HepG2 (cell line): ENCODE measurements around the gene INF2. TPM values are rescaled to one million over a fixed set of nuclear protein-coding genes. Genes with fewer than 3 reads are reported as not detected.
A peak's percentile ranks its signal among the peaks of the same experiment; 100 is the strongest.

ENCODE experiments used
- AGO1 ChIP-seq: fragments of 200-400 bp; formaldehyde crosslinking; IDR thresholded peaks from 2 replicates; pipeline ENCODE4 v1.6.1; 2017; ENCODE audit warnings: mild to moderate bottlenecking, low read depth, low read length, moderate library complexity; ENCODE audit not compliant: poor library complexity, severe bottlenecking
- HOXA5 ChIP-seq: sonication (generic); formaldehyde crosslinking; IDR thresholded peaks from 2 replicates; pipeline ENCODE4 v1.4.0; 2020; ENCODE audit warnings: missing genetic modification reagents
- MEIS1 ChIP-seq: sonication (generic); formaldehyde crosslinking; IDR thresholded peaks from 2 replicates; pipeline ENCODE4 v1.9.0; 2021; ENCODE audit warnings: mild to moderate bottlenecking, missing genetic modification reagents, moderate library complexity, borderline replicate concordance
- MIXL1 ChIP-seq: IDR thresholded peaks from 2 replicates; pipeline ENCODE4 v1.6.1; 2016
- PHB2 ChIP-seq: fragments of 450-650 bp; IDR thresholded peaks from 2 replicates; pipeline ENCODE4 v1.6.1; 2018; ENCODE audit not compliant: partially characterized antibody
- SRY ChIP-seq: sonication (generic); formaldehyde crosslinking; IDR thresholded peaks from 2 replicates; pipeline ENCODE4 v1.8.0; 2022; ENCODE audit warnings: mild to moderate bottlenecking, missing genetic modification reagents
- YY1 ChIP-seq: IDR thresholded peaks from 2 replicates; pipeline ENCODE4 v1.6.1; 2011; ENCODE audit warnings: low read length, low read depth, moderate library complexity, mild to moderate bottlenecking; ENCODE audit not compliant: insufficient read depth, insufficient replicate concordance
- ZBTB21 ChIP-seq: sonication (generic); formaldehyde crosslinking; IDR thresholded peaks from 2 replicates; pipeline ENCODE4 v1.4.0; 2020; ENCODE audit warnings: missing genetic modification reagents
- ZNF234 ChIP-seq: sonication (generic); formaldehyde crosslinking; conservative IDR thresholded peaks from 2 replicates; pipeline ENCODE4 v1.5.1; 2020; ENCODE audit warnings: mild to moderate bottlenecking, missing genetic modification reagents
- ZNF292 ChIP-seq: sonication (generic); formaldehyde crosslinking; IDR thresholded peaks from 2 replicates; pipeline ENCODE4 v1.8.1; 2022; ENCODE audit warnings: mild to moderate bottlenecking, low read depth, missing genetic modification reagents, borderline replicate concordance
- ZNF326 ChIP-seq: sonication (generic); formaldehyde crosslinking; IDR thresholded peaks from 2 replicates; pipeline ENCODE4 v1.4.0; 2020; ENCODE audit warnings: missing genetic modification reagents, borderline replicate concordance
- ZNF574 ChIP-seq: sonication (generic); formaldehyde crosslinking; IDR thresholded peaks from 2 replicates; pipeline ENCODE4 v1.4.0; 2020; ENCODE audit warnings: missing genetic modification reagents
- ZNF678 ChIP-seq: sonication (generic); formaldehyde crosslinking; IDR thresholded peaks from 2 replicates; pipeline ENCODE4 v1.4.0; 2020; ENCODE audit warnings: mild to moderate bottlenecking, missing genetic modification reagents
- polyA plus RNA-seq, 8 experiments: library from polyadenylated mRNA; depleted of rRNA in 3 of 8; stranded (reverse) in 7 of 8; unstranded in 1 of 8; fragments of >200 nt; fragmentation: Illumina TruSeq in 4 of 8; extraction: Trizol in 4 of 8; gene quantifications; 2 replicates each; pipeline versions ENCODE4 v1.2.1 to v1.2.3, GENCODE V29; 2011 to 2016; ENCODE audit warnings: low read depth in 4 of 8, missing spikeins in 1 of 8, mixed read lengths in 1 of 8; ENCODE audit not compliant: insufficient read depth in 1 of 8
- total RNA-seq, 5 experiments: library from RNA; depleted of rRNA; stranded (reverse); fragments of >200 nt; fragmentation: Illumina TruSeq; extraction: Trizol; gene quantifications; 2 replicates each; pipeline ENCODE4 v1.2.3, GENCODE V29; 2016; ENCODE audit warnings: low read depth in 1 of 5
- TF ChIP-seq, protein P1 (sequence below): IDR thresholded peaks from 2 replicates; pipeline ENCODE4 v1.4.0; 2020; ENCODE audit warnings: mild to moderate bottlenecking, missing genetic modification reagents
- TF ChIP-seq, protein P2 (sequence below): IDR thresholded peaks from 2 replicates; pipeline ENCODE4 v1.6.1; 2018; ENCODE audit warnings: missing genetic modification reagents, mild to moderate bottlenecking, missing compliant biosample characterization
- TF ChIP-seq, protein P3 (sequence below): sonication (generic); formaldehyde crosslinking; IDR thresholded peaks from 2 replicates; pipeline ENCODE4 v1.5.0; 2020; ENCODE audit warnings: missing genetic modification reagents
- TF ChIP-seq, protein P4 (sequence below): IDR thresholded peaks from 2 replicates; pipeline ENCODE4 v1.6.1; 2016; ENCODE audit warnings: low read depth, control low read depth

The INF2 gene
- total and polyA plus RNA-seq, 2 of the 13 experiments (the other 11 are each of a cell fraction or from before 2014, with no cell fraction given), result 16.4 to 26.4 TPM

DNA sequence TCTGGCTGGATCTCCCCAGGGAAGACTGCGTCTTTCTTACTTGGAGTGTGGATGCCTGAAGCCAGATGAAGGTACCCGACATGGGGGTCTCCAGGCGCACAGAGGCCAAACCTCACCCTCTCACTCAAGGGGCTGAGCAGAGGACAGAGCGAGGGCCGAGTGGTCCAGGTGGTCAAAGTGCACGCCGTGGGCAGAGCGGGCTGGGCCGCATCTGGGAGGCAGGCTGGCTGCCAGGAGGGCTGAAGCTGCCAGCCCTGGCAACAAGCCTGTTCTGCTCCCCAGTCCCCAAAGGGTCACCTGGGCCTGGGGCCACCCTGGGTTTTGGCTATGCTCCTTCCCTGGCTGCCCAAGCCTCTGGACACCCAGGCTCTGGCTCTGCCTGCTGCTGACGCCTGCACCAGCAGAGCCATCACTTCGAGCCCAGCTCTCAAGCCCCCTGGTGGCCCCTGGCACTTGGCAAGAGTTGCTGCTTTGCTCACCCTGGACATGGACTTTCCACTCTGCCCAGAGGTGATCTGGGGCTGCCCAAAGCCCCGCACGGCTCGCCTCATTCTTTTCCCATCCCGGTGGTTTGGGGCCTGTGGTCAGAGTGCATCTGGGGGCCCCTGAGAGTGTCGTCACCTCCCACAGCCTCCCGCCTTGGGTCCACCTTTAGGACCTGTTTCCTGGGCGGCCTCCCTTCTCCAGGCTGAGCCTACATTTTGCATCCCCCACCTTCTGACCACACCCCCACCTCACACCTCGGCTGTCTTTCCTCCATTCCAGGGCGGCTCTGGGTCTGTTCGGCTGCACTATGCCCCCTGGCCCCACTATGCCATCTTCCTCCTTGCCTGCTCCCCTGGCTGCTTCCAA is 37.4 kb downstream of the INF2 start (continued):
- TF ChIP-seq ZBTB21 (CRISPR knock-in tag) (0 out of 2 replicates have a peak, but pooled peaks have one; percentile 41), ZNF234 (no peak), ZNF292 (CRISPR knock-in tag) (0 out of 2 replicates have a peak, but pooled peaks have one; percentile 34), ZNF574 (CRISPR knock-in tag) (peak; percentile 59; the same call in 1 of the 2 replicates), AGO1 (peak; percentile 77), ZNF326 (CRISPR knock-in tag) (no peak), HOXA5 (0 out of 2 replicates have a peak, but pooled peaks have one; percentile 23), SRY (CRISPR knock-in tag) (no peak), MIXL1 (CRISPR knock-in tag) (no peak; the same call in 1 of the 2 replicates), PHB2 (no peak), MEIS1 (peak; percentile 33; the same call in 1 of the 2 replicates), ZNF678 (no peak), YY1 (peak; percentile 42)
- TF ChIP-seq, protein P1, sequence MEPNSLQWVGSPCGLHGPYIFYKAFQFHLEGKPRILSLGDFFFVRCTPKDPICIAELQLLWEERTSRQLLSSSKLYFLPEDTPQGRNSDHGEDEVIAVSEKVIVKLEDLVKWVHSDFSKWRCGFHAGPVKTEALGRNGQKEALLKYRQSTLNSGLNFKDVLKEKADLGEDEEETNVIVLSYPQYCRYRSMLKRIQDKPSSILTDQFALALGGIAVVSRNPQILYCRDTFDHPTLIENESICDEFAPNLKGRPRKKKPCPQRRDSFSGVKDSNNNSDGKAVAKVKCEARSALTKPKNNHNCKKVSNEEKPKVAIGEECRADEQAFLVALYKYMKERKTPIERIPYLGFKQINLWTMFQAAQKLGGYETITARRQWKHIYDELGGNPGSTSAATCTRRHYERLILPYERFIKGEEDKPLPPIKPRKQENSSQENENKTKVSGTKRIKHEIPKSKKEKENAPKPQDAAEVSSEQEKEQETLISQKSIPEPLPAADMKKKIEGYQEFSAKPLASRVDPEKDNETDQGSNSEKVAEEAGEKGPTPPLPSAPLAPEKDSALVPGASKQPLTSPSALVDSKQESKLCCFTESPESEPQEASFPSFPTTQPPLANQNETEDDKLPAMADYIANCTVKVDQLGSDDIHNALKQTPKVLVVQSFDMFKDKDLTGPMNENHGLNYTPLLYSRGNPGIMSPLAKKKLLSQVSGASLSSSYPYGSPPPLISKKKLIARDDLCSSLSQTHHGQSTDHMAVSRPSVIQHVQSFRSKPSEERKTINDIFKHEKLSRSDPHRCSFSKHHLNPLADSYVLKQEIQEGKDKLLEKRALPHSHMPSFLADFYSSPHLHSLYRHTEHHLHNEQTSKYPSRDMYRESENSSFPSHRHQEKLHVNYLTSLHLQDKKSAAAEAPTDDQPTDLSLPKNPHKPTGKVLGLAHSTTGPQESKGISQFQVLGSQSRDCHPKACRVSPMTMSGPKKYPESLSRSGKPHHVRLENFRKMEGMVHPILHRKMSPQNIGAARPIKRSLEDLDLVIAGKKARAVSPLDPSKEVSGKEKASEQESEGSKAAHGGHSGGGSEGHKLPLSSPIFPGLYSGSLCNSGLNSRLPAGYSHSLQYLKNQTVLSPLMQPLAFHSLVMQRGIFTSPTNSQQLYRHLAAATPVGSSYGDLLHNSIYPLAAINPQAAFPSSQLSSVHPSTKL (CRISPR knock-in tag), result peak; percentile 61
- TF ChIP-seq, protein P2, sequence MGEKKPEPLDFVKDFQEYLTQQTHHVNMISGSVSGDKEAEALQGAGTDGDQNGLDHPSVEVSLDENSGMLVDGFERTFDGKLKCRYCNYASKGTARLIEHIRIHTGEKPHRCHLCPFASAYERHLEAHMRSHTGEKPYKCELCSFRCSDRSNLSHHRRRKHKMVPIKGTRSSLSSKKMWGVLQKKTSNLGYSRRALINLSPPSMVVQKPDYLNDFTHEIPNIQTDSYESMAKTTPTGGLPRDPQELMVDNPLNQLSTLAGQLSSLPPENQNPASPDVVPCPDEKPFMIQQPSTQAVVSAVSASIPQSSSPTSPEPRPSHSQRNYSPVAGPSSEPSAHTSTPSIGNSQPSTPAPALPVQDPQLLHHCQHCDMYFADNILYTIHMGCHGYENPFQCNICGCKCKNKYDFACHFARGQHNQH (CRISPR knock-in tag), result 0 out of 2 replicates have a peak, but pooled peaks have one; percentile 56
- TF ChIP-seq, protein P3, sequence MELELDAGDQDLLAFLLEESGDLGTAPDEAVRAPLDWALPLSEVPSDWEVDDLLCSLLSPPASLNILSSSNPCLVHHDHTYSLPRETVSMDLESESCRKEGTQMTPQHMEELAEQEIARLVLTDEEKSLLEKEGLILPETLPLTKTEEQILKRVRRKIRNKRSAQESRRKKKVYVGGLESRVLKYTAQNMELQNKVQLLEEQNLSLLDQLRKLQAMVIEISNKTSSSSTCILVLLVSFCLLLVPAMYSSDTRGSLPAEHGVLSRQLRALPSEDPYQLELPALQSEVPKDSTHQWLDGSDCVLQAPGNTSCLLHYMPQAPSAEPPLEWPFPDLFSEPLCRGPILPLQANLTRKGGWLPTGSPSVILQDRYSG, result no peak
- TF ChIP-seq, protein P4, sequence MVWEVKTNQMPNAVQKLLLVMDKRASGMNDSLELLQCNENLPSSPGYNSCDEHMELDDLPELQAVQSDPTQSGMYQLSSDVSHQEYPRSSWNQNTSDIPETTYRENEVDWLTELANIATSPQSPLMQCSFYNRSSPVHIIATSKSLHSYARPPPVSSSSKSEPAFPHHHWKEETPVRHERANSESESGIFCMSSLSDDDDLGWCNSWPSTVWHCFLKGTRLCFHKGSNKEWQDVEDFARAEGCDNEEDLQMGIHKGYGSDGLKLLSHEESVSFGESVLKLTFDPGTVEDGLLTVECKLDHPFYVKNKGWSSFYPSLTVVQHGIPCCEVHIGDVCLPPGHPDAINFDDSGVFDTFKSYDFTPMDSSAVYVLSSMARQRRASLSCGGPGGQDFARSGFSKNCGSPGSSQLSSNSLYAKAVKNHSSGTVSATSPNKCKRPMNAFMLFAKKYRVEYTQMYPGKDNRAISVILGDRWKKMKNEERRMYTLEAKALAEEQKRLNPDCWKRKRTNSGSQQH (CRISPR knock-in tag), result no peak
